OCI-LY7 (cell line): Measurements from ENCODE around the gene FAM13A. TPM values are rescaled to one million over a fixed set of nuclear protein-coding genes. Genes with fewer than 3 reads are reported as not detected.

Experiments used
- BruUV-seq: library from RNA; stranded (reverse); fragments of 400-500 nt; replicated peaks from 2 replicates; lab custom pipeline; 2021; lab: Mats Ljungman, UMichigan
- CTCF ChIA-PET: fragments of 300-600 bp; sonication (Branson Sonifier 250); formaldehyde crosslinking; loops from one replicate; lab custom pipeline; 2022; ENCODE audit warnings: antibody characterized with exemption; ENCODE audit not compliant: unreplicated experiment; lab: Charles Lee
- POLR2A ChIA-PET: fragments of 300-600 bp; sonication (Branson Sonifier 250); formaldehyde crosslinking; loops from one replicate; lab custom pipeline; 2022; ENCODE audit warnings: antibody characterized with exemption; lab: Charles Lee
- DNase-seq: peaks from one replicate; pipeline ENCODE4 v3.0.0-alpha.2; 2015; ENCODE audit warnings: low spot score
- H2AFZ ChIP-seq: fragments of 200-600 bp; sonication (generic), shearing (Covaris generic); 2 replicates; pipeline ENCODE4 v1.6.1; 2014; ENCODE audit warnings: mild to moderate bottlenecking, antibody characterized with exemption, low read length, moderate library complexity
- H3K27ac ChIP-seq: fragments of 200-600 bp; sonication (generic); 2 replicates; pipeline ENCODE4 v1.5.1; 2014; ENCODE audit warnings: mixed run types, low read depth, mild to moderate bottlenecking, moderate library complexity, low read length, inconsistent platforms; ENCODE audit not compliant: poor library complexity, severe bottlenecking
- H3K36me3 ChIP-seq: fragments of 200-600 bp; sonication (generic); 2 replicates; pipeline ENCODE4 v1.6.1; 2014; ENCODE audit warnings: mild to moderate bottlenecking, antibody characterized with exemption, low read length, moderate library complexity, mixed read lengths; ENCODE audit not compliant: insufficient read depth
- H3K4me1 ChIP-seq: fragments of 200-600 bp; sonication (generic); 2 replicates; pipeline ENCODE4 v1.5.1; 2014; ENCODE audit warnings: mild to moderate bottlenecking, low read length; ENCODE audit not compliant: insufficient read depth, poor library complexity, severe bottlenecking
- H3K4me2 ChIP-seq: fragments of 200-600 bp; sonication (generic); 2 replicates; pipeline ENCODE4 v1.6.1; 2014; ENCODE audit warnings: mild to moderate bottlenecking, low read length
- H3K4me3 ChIP-seq: fragments of 200-600 bp; sonication (generic); 2 replicates; pipeline ENCODE4 v1.5.1; 2014; ENCODE audit warnings: mild to moderate bottlenecking, low read depth, low read length; ENCODE audit not compliant: poor library complexity, severe bottlenecking
- H3K79me2 ChIP-seq: fragments of 200-600 bp; sonication (generic); 2 replicates; pipeline ENCODE4 v1.6.1; 2016; ENCODE audit warnings: low read depth, mild to moderate bottlenecking, low read length, moderate library complexity, mixed read lengths; ENCODE audit not compliant: insufficient read depth
- H3K9me2 ChIP-seq: fragments of 200-600 bp; sonication (generic); 2 replicates; pipeline ENCODE4 v1.6.1; 2016; ENCODE audit warnings: mild to moderate bottlenecking, low read length, mixed read lengths; ENCODE audit not compliant: insufficient read depth
- H3K9me3 ChIP-seq: fragments of 200-600 bp; sonication (generic); 2 replicates; pipeline ENCODE4 v1.6.1; 2014; ENCODE audit warnings: mild to moderate bottlenecking, mixed run types, low read length, mixed read lengths
- H4K20me1 ChIP-seq: fragments of 200-600 bp; sonication (generic); 2 replicates; pipeline ENCODE4 v1.6.1; 2014; ENCODE audit warnings: mild to moderate bottlenecking, antibody characterized with exemption, low read length, moderate library complexity, mixed read lengths; ENCODE audit not compliant: insufficient read depth
- EZH2phosphoT487 ChIP-seq: fragments of 200-600 bp; sonication (generic); IDR thresholded peaks from 2 replicates; pipeline ENCODE4 v1.6.1; 2018; ENCODE audit warnings: low read depth, borderline replicate concordance, mild to moderate bottlenecking, mixed run types, antibody characterized with exemption, low read length, moderate library complexity, mixed read lengths
- intact Hi-C: fragments of 100-400 bp; cut with micrococcal nuclease; formaldehyde crosslinking; loops from one replicate; pipeline ENCODE4 v1.10.0; 2022; ENCODE audit not compliant: unreplicated experiment
- total RNA-seq, 2 experiments: library from RNA; depleted of rRNA in 1 of 2; stranded (reverse); fragments of >200 nt in 1 of 2; shearing (Covaris generic) in 1 of 2; gene quantifications; 2 replicates each; pipeline ENCODE4 v1.2.3, GENCODE V29; 2014 to 2022
- TF ChIP-seq, protein P1 (sequence below): fragments of 200-600 bp; sonication (generic); conservative IDR thresholded peaks from 2 replicates; pipeline ENCODE4 v1.5.1; 2014; ENCODE audit warnings: mild to moderate bottlenecking, antibody characterized with exemption, low read length, moderate library complexity, mixed read lengths

The FAM13A gene
- total RNA-seq, 2 experiments from 2014 or later = not detected

DNA sequence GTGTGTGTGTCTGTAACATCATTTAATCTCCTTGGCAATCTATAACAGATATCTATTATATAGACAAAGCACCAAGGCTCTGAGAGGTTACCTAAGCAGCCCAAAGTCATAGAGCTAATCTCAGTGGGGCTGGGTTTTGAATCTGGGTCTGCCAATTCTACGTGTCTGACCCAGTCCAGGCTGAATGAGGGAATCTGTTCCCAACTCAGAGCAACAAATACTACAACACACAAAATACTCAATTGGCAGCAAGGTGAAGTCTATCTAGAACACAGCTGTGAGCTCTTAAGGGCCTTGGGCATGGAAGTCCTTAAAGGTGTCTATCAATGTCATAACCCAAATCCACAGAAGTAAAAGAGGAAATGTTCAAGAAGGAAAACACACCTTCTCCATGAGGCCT lies 311.8 kb downstream of the FAM13A start:
- Histone ChIP-seq H3K27ac (no peak overlapping the region), H4K20me1 (no peaks in the 10 kb centered on the region), H2AFZ (no peak overlapping the region), H3K4me1 (no peaks in the 10 kb centered on the region), H3K9me2 (no peaks in the 10 kb centered on the region), H3K4me3 (no peak overlapping the region), H3K9me3 (no peaks in the 10 kb centered on the region), H3K4me2 (no peak overlapping the region), H3K36me3 (no peaks in the 10 kb centered on the region), H3K79me2 (no peaks in the 10 kb centered on the region)
- intact Hi-C loops = no loop called here
- TF ChIP-seq EZH2phosphoT487 = no peak
- TF ChIP-seq, protein P1, sequence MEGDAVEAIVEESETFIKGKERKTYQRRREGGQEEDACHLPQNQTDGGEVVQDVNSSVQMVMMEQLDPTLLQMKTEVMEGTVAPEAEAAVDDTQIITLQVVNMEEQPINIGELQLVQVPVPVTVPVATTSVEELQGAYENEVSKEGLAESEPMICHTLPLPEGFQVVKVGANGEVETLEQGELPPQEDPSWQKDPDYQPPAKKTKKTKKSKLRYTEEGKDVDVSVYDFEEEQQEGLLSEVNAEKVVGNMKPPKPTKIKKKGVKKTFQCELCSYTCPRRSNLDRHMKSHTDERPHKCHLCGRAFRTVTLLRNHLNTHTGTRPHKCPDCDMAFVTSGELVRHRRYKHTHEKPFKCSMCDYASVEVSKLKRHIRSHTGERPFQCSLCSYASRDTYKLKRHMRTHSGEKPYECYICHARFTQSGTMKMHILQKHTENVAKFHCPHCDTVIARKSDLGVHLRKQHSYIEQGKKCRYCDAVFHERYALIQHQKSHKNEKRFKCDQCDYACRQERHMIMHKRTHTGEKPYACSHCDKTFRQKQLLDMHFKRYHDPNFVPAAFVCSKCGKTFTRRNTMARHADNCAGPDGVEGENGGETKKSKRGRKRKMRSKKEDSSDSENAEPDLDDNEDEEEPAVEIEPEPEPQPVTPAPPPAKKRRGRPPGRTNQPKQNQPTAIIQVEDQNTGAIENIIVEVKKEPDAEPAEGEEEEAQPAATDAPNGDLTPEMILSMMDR = no peak
- CTCF ChIA-PET = no interaction called here
- no peak for DNase-seq
- BruUV-seq = no TSS peak
- POLR2A ChIA-PET = interaction anchor here (1.3 kb wide), 1 partner anchor 20 kb away, joined by 5 read pairs; no protein-coding TSS in a partner anchor

DNA sequence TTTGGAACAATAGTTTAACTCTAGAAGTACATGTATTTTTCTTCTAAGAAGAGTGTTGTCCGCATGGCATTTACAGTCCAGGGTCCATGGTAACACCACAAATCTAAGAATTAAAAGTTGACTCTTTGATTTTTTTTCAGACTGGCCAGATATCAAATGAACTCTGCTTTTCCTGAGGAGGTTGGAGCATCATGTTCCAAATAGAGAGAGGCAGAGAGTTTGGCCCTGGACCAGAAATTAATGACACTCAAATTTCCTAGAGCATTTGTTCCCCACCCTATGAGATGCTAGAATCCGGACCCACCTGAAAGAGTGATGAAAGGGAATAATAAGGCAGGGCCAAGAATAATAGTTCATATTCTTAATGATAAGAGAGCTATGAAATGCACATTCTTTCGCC lies 312.4 kb downstream of the FAM13A start:
- CTCF ChIA-PET = no interaction called here
- no TSS peak for BruUV-seq

GRCh38 chr4:88743696-88744095 lies 313.3 kb downstream of the FAM13A start:
- Histone ChIP-seq H3K4me3 (no peak overlapping the region), H4K20me1 (no peaks in the 10 kb centered on the region), H2AFZ (no peak overlapping the region), H3K36me3 (no peaks in the 10 kb centered on the region), H3K4me2 (no peak overlapping the region), H3K27ac (no peak overlapping the region), H3K9me3 (no peaks in the 10 kb centered on the region), H3K4me1 (no peaks in the 10 kb centered on the region), H3K9me2 (no peaks in the 10 kb centered on the region), H3K79me2 (no peaks in the 10 kb centered on the region)
- intact Hi-C loops = no loop called here
- ChIA-PET POLR2A (interaction anchor here (0.6 kb wide), 1 partner anchor 313 kb away, joined by 4 read pairs; no protein-coding TSS in a partner anchor), CTCF (no interaction called here)
- TF ChIP-seq, protein P1 = no peak
- no peak for TF ChIP-seq EZH2phosphoT487
- DNase-seq = no peak
- no TSS peak for BruUV-seq

More for the DNA sequence above, 312.4 kb downstream of the FAM13A start:
- Histone ChIP-seq H3K4me2 (no peak overlapping the region), H3K36me3 (no peaks in the 10 kb centered on the region), H3K9me3 (no peaks in the 10 kb centered on the region), H3K27ac (no peak overlapping the region), H4K20me1 (no peaks in the 10 kb centered on the region), H3K4me1 (no peaks in the 10 kb centered on the region), H3K9me2 (no peaks in the 10 kb centered on the region), H3K4me3 (no peak overlapping the region), H3K79me2 (no peaks in the 10 kb centered on the region), H2AFZ (no peak overlapping the region)
- TF ChIP-seq, protein P1 = no peak
- TF ChIP-seq EZH2phosphoT487 = no peak
- no peak for DNase-seq
- intact Hi-C loops = no loop called here
- POLR2A ChIA-PET = no interaction called here
